IPS DF 6.9 (cell line): Measurements from ENCODE around the gene SMIM27.

Experiments
- DNase-seq: peaks from one replicate; pipeline ENCODE4 v3.0.0-alpha.2; 2013; ENCODE audit warnings: low read depth, low spot score
- H3K27ac ChIP-seq: one replicate; pipeline ENCODE4 v1.5.1; 2013; ENCODE audit warnings: low read length, control low read depth
- H3K27me3 ChIP-seq: 2 replicates; pipeline ENCODE4 v1.6.1; 2013; ENCODE audit warnings: mild to moderate bottlenecking, low read length; ENCODE audit not compliant: control insufficient read depth, insufficient read depth
- H3K36me3 ChIP-seq: 2 replicates; pipeline ENCODE4 v1.6.1; 2013; ENCODE audit warnings: low read length; ENCODE audit not compliant: control insufficient read depth, insufficient read depth
- H3K4me1 ChIP-seq: 2 replicates; pipeline ENCODE4 v1.6.1; 2013; ENCODE audit warnings: low read length; ENCODE audit not compliant: control insufficient read depth, insufficient read depth
- H3K4me3 ChIP-seq: 2 replicates; pipeline ENCODE4 v1.5.1; 2013; ENCODE audit warnings: mild to moderate bottlenecking, low read length
- H3K9me3 ChIP-seq: 2 replicates; pipeline ENCODE4 v1.6.1; 2013; ENCODE audit warnings: low read length, inconsistent platforms; ENCODE audit not compliant: control insufficient read depth, insufficient read depth
- WGBS: extraction: QIAGEN DNeasy Blood & Tissue Kit; methylation state at CpG from one replicate; pipeline ENCODE4 v1.1.7; 2013; ENCODE audit warnings: mixed read lengths, missing lambda C conversion rate; ENCODE audit not compliant: insufficient read length, insufficient coverage; 5-methylcytosine and 5-hydroxymethylcytosine counted together

Gene SMIM27

DNA sequence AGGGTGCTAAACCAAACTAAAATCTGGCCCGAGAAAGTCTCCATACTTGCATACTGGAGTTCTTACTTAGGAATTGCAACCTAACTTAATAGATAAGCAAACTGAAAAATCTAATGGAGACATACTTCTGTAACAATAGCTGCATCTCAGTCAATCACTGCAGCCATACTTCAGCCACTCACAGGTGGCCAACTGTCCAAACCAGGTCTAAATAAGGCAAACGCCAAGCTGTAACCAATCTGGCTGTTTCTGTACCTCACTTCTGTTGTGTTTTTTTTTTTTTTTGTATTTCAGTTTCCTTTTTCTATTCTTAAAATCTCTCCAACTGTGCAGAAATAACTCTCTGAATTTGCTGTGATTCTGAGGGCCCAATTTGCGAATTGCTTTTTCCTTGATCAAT lies 25.2 kb downstream of the SMIM27 start:
- no CpG with 5 or more reads among the region's 3 CpGs for WGBS

DNA sequence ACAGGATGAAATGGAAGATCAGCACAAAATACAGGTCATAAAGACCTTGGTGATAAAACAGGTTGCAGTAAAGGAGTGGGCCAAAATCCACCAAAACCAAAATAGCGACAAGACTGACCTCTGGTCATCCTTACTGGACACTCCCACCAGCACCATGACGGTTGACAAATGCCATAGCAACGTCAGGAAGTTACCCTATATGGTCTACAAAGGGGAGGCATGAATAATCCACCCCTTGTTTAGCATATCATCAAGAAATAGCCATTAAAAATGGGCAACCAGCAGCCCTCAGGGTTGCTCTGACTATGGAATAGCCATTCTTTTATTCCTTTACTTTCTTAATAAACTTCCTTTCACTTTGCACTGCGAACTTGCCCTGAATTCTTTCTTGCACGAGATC lies 26.8 kb downstream of the SMIM27 start:
- H3K4me1 ChIP-seq = no peaks in the 10 kb centered on the region
- H3K27ac ChIP-seq = no peak overlapping the region
- no peaks in the 10 kb centered on the region for H3K36me3 ChIP-seq
- DNase-seq = no peak
- WGBS = no CpG with 5 or more reads among the region's 5 CpGs
- no peaks in the 10 kb centered on the region for H3K27me3 ChIP-seq
- H3K9me3 ChIP-seq = no peaks in the 10 kb centered on the region
- H3K4me3 ChIP-seq = no peak overlapping the region

More for the DNA sequence above, 25.2 kb downstream of the SMIM27 start:
- no peaks in the 10 kb centered on the region for H3K4me1 ChIP-seq
- H3K4me3 ChIP-seq = no peak overlapping the region
- no peak for DNase-seq
- no peaks in the 10 kb centered on the region for H3K9me3 ChIP-seq
- H3K36me3 ChIP-seq = no peaks in the 10 kb centered on the region
- no peaks in the 10 kb centered on the region for H3K27me3 ChIP-seq
- H3K27ac ChIP-seq = no peak overlapping the region

DNA sequence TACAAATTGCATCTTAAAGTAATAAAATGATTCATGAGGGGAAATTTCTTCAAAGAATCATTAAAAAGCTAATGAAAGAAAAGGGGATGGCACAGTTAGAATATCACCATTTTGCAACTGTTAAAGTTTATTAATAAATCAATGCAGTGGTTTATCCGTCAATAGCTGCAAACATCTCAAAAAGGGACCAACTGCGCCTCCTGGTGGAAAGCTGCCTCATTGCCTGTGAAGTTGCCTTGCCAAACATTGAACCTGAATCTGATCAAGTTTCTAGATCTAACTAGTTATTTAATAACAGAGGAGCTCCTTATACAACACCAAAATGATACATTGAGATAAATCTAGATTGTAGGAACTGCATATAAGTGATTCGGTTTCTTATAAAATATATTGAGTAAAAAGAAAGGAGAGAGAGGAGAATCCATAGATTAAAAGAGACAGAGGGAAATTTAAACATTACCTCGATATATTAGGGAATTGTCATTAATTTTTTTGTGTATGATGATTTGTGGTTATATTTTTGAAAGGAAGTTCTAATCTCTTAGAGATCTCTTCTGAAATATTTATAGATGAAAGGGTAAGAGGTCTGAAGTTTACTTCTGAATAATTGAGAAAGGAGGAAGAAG lies 27.7 kb downstream of the SMIM27 start:
- Histone ChIP-seq H3K27me3 (no peaks in the 10 kb centered on the region), H3K4me3 (no peak overlapping the region), H3K4me1 (no peaks in the 10 kb centered on the region), H3K36me3 (no peaks in the 10 kb centered on the region), H3K9me3 (no peaks in the 10 kb centered on the region), H3K27ac (no peak overlapping the region)
- no peak for DNase-seq
- 100% methylated on average over 1 of the region's 4 CpGs for WGBS

DNA sequence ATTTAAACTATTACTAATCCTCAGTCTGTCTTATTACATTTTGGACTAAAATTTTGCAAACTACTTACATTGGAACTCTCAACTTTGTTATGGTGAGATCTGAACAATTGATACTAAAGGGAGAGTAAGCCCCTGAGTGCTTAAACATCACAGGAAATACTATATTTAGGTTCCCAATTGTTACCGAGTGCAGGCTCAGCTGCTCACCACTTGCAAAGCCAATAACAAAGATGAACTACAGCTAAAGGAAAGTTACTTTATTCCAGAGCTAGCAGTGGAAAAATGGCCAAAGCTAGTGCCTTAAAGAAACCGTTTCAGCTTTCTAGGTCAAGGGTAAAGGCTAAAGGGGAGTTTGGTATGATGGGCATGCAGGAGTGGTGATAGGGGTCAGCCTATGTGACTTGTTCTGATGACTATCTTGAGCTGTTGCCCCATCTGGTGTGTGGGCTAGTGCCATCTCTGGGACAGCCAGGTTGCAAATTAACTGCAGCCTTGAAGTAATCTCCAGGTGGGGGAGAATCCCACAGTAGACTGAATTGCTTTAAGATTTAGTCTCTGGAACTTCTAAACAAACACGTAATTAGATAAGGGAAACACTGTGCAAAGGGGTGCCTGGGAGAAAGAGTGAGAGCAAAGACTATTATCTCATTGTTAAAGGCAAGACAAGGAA lies 28.6 kb downstream of the SMIM27 start:
- WGBS = no CpG with 5 or more reads among the region's 3 CpGs
- DNase-seq = no peak

DNA sequence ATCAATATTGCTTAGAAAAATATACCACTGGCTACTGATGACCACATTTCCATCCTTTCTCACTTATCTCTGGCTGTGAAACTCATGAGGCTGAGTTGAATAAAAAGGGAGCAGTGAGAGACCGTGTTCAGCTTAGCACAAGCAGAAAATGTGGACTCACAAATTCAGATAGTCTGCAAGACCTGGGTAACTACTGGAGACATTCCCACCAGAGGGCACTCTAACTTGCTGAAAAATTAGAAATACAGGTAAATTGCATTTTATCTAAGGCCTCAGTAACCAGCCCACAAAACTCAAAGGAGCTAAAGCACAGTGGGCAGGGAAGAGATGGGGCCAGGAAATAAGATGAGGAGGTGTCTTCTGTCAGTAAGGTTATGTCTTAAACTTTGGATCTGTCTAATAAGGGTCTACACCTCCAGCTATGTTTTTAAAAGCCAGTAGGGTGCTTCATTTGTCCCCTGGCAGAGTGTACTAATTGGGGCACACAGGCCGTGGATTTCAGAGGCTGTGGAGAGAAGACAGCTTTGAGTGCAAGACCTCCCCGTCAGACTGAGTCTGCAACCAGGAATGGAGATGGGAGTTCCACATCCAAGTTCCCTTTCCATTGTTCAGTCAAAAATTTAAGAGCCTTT lies 29.5 kb downstream of the SMIM27 start:
- no peak overlapping the region for H3K27ac ChIP-seq
- H3K9me3 ChIP-seq = no peaks in the 10 kb centered on the region
- H3K4me1 ChIP-seq = no peaks in the 10 kb centered on the region
- H3K27me3 ChIP-seq = no peaks in the 10 kb centered on the region
- no CpG with 5 or more reads among the region's 3 CpGs for WGBS
- H3K4me3 ChIP-seq = no peak overlapping the region
- no peaks in the 10 kb centered on the region for H3K36me3 ChIP-seq
- DNase-seq = no peak

More for the DNA sequence above, 28.6 kb downstream of the SMIM27 start:
- Histone ChIP-seq H3K27me3 (no peaks in the 10 kb centered on the region), H3K4me3 (no peak overlapping the region), H3K27ac (no peak overlapping the region), H3K4me1 (no peaks in the 10 kb centered on the region), H3K9me3 (no peaks in the 10 kb centered on the region), H3K36me3 (no peaks in the 10 kb centered on the region)

DNA sequence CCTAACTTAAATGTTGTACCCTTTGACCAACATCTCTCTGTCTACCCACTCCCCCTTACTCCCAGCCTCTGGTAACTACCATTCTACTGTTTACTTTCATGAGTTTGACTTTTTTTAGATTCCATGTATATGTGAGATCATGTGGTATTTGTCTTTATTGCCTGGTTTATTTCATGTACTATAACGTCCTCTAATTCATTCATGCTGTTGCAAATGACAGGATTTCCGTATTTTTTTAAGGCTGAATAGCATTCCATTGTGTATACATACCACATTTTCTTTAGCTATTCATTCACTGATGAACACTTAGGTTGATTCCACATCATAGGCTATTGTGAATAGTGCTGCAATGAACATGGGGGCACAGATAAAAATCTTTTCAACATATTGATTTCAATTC lies 32.7 kb downstream of the SMIM27 start:
- Histone ChIP-seq H3K9me3 (no peaks in the 10 kb centered on the region), H3K4me3 (no peak overlapping the region), H3K36me3 (no peaks in the 10 kb centered on the region), H3K27me3 (no peaks in the 10 kb centered on the region), H3K27ac (no peak overlapping the region), H3K4me1 (no peaks in the 10 kb centered on the region)
- DNase-seq = no peak
- no CpG with 5 or more reads among the region's 2 CpGs for WGBS

DNA sequence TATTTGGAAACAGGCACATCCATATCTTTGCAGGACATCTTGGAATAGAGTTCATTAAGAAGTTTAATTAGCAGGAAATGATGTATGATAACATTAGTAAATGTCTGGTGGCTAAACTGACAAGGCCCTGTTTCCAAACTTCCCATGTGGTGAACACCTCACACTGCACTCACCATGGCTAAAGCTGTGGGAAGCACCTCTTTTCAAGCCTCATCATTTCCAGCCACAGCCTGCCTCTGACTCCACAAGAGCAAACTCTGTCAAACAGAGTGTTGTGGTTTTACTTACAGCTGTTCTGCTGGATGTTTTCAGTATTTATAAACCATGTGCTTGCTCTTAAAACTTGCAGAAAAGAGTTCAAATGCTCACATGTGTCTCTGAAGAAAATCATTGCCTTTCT lies 35.8 kb downstream of the SMIM27 start:
- Histone ChIP-seq H3K36me3 (no peaks in the 10 kb centered on the region), H3K27me3 (no peaks in the 10 kb centered on the region), H3K27ac (no peak overlapping the region), H3K4me3 (no peak overlapping the region), H3K4me1 (no peaks in the 10 kb centered on the region), H3K9me3 (no peaks in the 10 kb centered on the region)
- DNase-seq = no peak

DNA sequence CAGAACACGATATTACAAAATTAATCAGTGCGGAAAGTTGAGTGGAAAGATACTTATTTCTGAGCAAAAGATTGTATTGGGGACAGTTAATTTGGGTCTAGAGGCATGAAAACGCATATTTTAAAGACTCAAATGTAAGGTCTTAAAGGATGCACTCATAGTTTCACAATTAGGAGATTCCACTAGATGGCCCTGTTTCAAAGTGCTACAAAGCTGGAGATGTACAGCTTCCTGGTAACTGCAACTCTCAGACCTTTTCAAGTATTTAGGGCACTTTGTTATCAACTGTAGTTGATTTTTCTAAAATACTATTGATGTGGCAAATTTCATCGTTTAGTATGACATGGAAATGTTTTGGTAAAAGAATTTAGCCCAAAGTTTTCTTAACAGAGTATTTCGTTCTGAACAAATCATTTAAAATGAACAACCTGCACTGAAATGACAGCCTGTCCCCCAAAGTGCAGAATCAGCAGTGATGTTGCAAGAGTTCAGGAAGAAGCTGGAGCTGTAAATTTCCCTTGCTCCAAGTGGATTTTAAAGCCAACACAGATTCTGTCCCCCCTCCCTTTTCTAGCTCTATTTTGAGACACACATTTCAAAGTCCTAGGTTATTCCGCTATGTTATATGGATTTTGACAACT lies 37.1 kb downstream of the SMIM27 start:
- no CpG with 5 or more reads among the region's 6 CpGs for WGBS
- no peaks in the 10 kb centered on the region for H3K4me1 ChIP-seq
- H3K27me3 ChIP-seq = no peaks in the 10 kb centered on the region
- no peak overlapping the region for H3K4me3 ChIP-seq
- H3K27ac ChIP-seq = no peak overlapping the region
- H3K9me3 ChIP-seq = no peaks in the 10 kb centered on the region
- H3K36me3 ChIP-seq = no peaks in the 10 kb centered on the region
- DNase-seq = no peak

DNA sequence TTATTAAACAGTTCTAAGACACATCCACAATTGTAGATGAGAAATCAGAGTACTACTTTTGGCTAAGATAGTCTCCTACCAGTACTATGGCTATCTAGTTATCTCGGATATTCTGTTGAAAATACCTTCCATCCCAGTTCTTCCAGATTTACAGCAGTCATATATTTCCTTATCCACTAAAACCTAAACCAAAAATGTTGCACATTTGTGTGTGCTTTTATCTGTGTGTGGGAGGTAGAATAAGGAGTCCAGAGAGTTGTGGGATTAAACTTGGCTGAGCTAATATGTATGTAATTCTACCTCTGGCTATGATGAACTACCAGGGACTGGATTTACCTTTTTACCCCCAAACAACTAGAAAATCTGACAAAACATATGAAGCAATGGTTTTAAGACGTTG lies 38.3 kb downstream of the SMIM27 start:
- H3K9me3 ChIP-seq = no peaks in the 10 kb centered on the region
- no peak for DNase-seq
- WGBS = no CpG with 5 or more reads among the region's 2 CpGs
- H3K36me3 ChIP-seq = no peaks in the 10 kb centered on the region
- no peaks in the 10 kb centered on the region for H3K4me1 ChIP-seq
- H3K4me3 ChIP-seq = no peak overlapping the region
- no peak overlapping the region for H3K27ac ChIP-seq
- no peaks in the 10 kb centered on the region for H3K27me3 ChIP-seq

DNA sequence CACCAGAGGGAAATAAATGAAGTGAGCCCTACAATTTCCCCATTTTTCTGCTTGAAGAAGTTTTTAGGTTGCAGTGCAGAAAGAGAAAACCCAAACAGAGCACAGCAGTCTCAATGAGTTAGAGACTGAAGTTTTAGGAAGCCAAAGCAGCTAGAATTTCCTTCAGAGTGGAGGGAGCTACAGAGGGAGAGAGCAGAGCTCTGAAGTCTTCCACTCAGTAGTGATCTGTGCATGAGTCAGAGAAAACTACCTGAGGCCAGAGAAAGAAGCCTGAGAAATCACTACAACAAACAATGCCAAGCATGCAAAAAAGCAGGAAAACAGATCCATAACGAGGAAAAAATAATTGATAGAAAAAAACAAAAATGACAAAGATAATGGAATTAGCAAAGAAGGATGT lies 38.8 kb downstream of the SMIM27 start:
- no peak for DNase-seq
- H3K27ac ChIP-seq = no peak overlapping the region
- WGBS = no CpG with 5 or more reads among the region's 1 CpG
- no peaks in the 10 kb centered on the region for H3K36me3 ChIP-seq
- no peak overlapping the region for H3K4me3 ChIP-seq
- no peaks in the 10 kb centered on the region for H3K27me3 ChIP-seq
- no peaks in the 10 kb centered on the region for H3K4me1 ChIP-seq
- no peaks in the 10 kb centered on the region for H3K9me3 ChIP-seq
